Neural crest cell (in vitro differentiated cells): ENCODE data around the gene TMEM109. TPM values are rescaled to one million over a fixed set of nuclear protein-coding genes. Genes with fewer than 3 reads are reported as not detected.

Source experiments
- DNase-seq: peaks from one replicate; pipeline ENCODE4 v3.0.0; 2021; ENCODE audit warnings: low read depth, mixed read lengths, low spot score
- H3K27ac Mint-ChIP-seq: one replicate; pipeline ENCODE4 v1.8.0; 2021; ENCODE audit warnings: mild to moderate bottlenecking, mixed read lengths; ENCODE audit not compliant: unreplicated experiment
- H3K27me3 Mint-ChIP-seq: 2 replicates; pipeline ENCODE4 v1.8.0; 2021; ENCODE audit warnings: low read depth, mild to moderate bottlenecking, mixed read lengths
- H3K36me3 Mint-ChIP-seq: 2 replicates; pipeline ENCODE4 v1.8.0; 2021; ENCODE audit warnings: low read depth, mild to moderate bottlenecking, mixed read lengths
- H3K4me1 Mint-ChIP-seq: 2 replicates; pipeline ENCODE4 v1.8.0; 2021; ENCODE audit warnings: mixed read lengths
- H3K4me3 Mint-ChIP-seq: one replicate; pipeline ENCODE4 v1.8.0; 2021; ENCODE audit warnings: mild to moderate bottlenecking, mixed read lengths
- H3K9me3 Mint-ChIP-seq: 2 replicates; pipeline ENCODE4 v1.8.0; 2021; ENCODE audit warnings: mixed read lengths
- CTCF ChIP-seq: fragments of 200-600 bp; sonication (generic); conservative IDR thresholded peaks from 2 replicates; pipeline ENCODE4 v1.5.0; 2021; ENCODE audit warnings: antibody characterized with exemption, mild to moderate bottlenecking
- total RNA-seq: library from RNA; stranded (reverse); gene quantifications from 2 replicates; pipeline ENCODE4 v1.2.1, GENCODE V29; 2021

The TMEM109 gene
- total RNA-seq, 1 donor from 2014 or later, result 64.4 TPM

GRCh38 chr11:60950024-60950423 is 36.1 kb downstream of the TMEM109 start:
- no peak for TF ChIP-seq CTCF
- Mint-ChIP-seq H3K4me1 (peaks cover 60% of the 10 kb centered on the region), H3K9me3 (no peaks in the 10 kb centered on the region), H3K27ac (no peak overlapping the region), H3K4me3 (peak overlapping the region; percentile 64), H3K36me3 (no peaks in the 10 kb centered on the region), H3K27me3 (peaks cover 42% of the 10 kb centered on the region)
- no peak for DNase-seq

- DNase-seq, result no peak
- no peak for TF ChIP-seq CTCF
- no peak overlapping the region for H3K27ac Mint-ChIP-seq
- no peak overlapping the region for H3K4me3 Mint-ChIP-seq
- peaks cover 55% of the 10 kb centered on the region for H3K4me1 Mint-ChIP-seq
- no peaks in the 10 kb centered on the region for H3K9me3 Mint-ChIP-seq
- peaks cover 42% of the 10 kb centered on the region for H3K27me3 Mint-ChIP-seq
- no peaks in the 10 kb centered on the region for H3K36me3 Mint-ChIP-seq
These were observed 37.1 kb downstream of the TMEM109 start for GRCh38 chr11:60950933-60951605.

- DNase-seq, result no peak
- Mint-ChIP-seq H3K4me3 (peak overlapping the region; percentile 68), H3K27me3 (peaks cover 42% of the 10 kb centered on the region), H3K36me3 (no peaks in the 10 kb centered on the region), H3K9me3 (no peaks in the 10 kb centered on the region), H3K4me1 (peaks cover 50% of the 10 kb centered on the region), H3K27ac (no peak overlapping the region)
- no peak for TF ChIP-seq CTCF
These were observed 37.6 kb downstream of the TMEM109 start for GRCh38 chr11:60951606-60951903.

- no peak for TF ChIP-seq CTCF
- Mint-ChIP-seq H3K36me3 (no peaks in the 10 kb centered on the region), H3K27me3 (peaks cover 46% of the 10 kb centered on the region), H3K27ac (no peak within 1 kb of the TSS), H3K4me1 (peaks cover 45% of the 10 kb centered on the region), H3K9me3 (no peaks in the 10 kb centered on the region), H3K4me3 (peak within 1 kb of the TSS; percentile 68)
- DNase-seq, result no peak
These were observed 38.2 kb downstream of the TMEM109 start, which contains the start of gene SLC15A3 for GRCh38 chr11:60951904-60952741. Gene SLC15A3 (minus strand): TSS chr11:60952176. CDS start chr11:60951551, 625 bp downstream.

GRCh38 chr11:60952742-60953170 is 38.8 kb downstream of the TMEM109 start:
- no peak for TF ChIP-seq CTCF
- H3K27ac Mint-ChIP-seq, result no peak overlapping the region
- H3K36me3 Mint-ChIP-seq, result no peaks in the 10 kb centered on the region
- H3K9me3 Mint-ChIP-seq, result peaks cover under 1% of the 10 kb centered on the region
- peaks cover 38% of the 10 kb centered on the region for H3K4me1 Mint-ChIP-seq
- peaks cover 46% of the 10 kb centered on the region for H3K27me3 Mint-ChIP-seq
- H3K4me3 Mint-ChIP-seq, result peak overlapping the region; percentile 68
- no peak for DNase-seq
